GM15510 (cell line): ENCODE measurements around the gene CACNA2D3.

Experiments used
- POLR2A ChIP-seq: IDR thresholded peaks from 3 replicates; pipeline ENCODE4 v1.6.1; 2011; ENCODE audit warnings: borderline replicate concordance; ENCODE audit not compliant: insufficient read length; ENCODE audit errors: extremely low read depth

The CACNA2D3 gene

DNA sequence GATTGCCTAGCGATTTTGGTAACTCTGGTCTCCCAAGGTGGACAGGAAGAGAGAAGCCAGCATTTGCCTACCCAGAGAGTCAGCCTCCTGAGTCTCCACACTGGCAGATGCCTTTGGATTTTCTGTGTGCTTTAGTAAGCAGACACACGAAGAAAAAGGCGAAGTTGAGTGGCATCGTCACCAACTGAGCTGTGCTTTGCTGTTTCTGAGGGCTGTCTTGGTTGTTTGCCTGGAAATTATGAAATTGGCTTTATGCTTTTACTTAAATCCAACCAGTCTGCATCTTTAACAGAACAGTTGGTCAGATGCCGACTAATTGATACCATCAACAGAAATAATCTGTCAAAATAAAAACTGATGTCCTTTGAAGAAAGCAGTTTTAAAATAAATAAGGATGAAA, 56.0 kb downstream of the CACNA2D3 start:
- no peak for TF ChIP-seq POLR2A

DNA sequence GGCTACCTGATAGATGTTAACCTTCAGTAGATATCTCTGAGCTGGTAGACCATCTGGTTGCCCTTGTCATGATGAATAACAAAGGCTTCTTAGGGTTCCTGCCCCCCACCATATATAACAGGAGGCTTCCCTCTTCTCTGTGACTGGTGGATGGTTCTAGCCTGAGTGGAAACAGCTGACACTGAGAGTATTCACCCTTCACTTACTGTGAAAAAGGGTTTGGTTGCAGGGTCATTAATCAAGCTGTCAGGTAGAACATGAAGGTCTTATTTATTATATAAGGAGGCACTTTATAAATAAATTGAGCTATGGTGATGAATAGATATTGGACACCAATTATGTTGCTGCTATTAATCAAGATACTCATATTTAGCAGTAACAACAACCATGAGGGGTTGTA, 58.6 kb downstream of the CACNA2D3 start:
- TF ChIP-seq POLR2A, result no peak

DNA sequence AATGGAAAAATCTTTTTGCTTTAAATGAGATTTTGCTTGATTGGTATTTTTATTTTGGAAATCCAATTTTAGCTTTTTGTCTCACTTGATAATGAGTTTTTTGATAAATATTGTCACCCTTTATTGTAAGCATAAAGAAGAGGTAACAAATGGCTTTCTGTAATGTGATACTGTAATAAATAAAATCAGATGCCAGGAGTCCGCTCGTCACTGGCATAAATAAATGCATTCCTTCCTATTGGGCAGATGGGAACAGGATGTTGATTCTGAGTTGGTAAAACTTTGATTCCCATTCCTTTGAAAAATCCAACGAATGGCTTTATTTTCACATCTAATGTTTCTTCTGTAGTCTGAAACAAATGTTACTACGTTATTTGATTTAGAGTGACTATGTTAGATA, 59.9 kb downstream of the CACNA2D3 start:
- no peak for TF ChIP-seq POLR2A

DNA sequence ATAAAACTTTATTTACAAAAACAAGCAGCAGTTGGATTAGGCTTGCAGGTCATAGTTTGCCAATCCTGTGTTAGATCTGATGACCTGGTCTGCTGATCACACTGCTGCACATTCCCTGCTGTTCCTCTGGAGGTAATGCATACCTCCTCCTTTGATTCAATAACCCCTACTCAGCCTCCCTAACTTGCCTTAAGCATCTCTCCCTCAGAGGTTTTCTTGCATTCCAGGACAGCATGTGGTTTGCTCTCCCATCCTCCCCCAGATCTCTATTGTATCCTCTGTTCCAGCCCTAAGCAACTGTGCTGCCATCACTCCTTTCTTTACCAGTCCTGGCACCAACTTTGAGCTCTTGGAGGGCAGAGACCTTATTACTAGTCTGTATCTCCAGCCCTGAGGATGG, 63.4 kb downstream of the CACNA2D3 start:
- no peak for TF ChIP-seq POLR2A

DNA sequence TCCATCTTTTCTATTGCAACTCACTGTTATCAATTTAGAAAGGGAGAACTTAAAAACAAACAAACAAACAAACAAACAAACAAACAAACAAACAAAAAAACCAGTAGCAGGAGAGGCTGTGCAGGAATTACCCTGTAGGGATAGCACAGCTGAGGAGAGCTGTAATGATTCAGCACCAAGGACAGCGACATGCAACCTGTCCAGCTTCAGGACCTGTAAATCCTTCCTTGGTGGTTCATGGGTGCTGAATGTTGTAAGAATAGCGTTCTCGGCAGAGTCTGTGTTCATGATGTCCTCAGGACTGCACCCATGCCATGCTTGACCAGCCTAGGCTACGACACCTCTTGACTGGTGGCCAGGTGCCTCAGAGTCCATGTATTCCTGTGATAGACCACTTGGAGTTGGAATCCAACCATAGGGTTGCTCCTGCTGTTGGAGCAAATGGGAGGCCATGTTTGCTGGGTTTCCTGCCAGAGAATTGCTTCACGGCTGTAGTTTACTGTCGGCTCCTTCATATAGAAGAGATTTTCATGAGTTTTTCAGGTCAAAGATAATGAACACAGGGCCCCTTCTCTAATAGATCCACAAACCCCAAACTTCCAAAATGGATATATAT, 65.9 kb downstream of the CACNA2D3 start:
- no peak for TF ChIP-seq POLR2A

DNA sequence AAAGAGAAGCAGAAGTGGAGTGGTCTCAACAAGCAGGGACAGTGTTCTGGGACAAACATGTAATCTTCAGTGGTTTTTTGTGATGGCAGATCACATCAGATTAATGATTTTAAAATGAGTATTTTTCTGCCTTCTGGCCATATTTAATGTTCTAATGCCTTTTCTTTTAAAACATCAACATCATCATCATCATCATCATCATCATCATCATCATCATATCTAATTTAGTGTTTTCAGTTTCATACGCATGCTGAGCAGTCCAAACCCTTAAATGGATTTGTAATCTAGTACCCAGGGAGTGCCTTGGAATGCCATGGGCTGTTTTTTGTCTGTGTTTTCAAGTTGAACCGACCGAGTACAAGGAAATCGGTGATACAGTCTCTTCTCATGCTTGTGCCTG, 68.9 kb downstream of the CACNA2D3 start:
- TF ChIP-seq POLR2A, result no peak

DNA sequence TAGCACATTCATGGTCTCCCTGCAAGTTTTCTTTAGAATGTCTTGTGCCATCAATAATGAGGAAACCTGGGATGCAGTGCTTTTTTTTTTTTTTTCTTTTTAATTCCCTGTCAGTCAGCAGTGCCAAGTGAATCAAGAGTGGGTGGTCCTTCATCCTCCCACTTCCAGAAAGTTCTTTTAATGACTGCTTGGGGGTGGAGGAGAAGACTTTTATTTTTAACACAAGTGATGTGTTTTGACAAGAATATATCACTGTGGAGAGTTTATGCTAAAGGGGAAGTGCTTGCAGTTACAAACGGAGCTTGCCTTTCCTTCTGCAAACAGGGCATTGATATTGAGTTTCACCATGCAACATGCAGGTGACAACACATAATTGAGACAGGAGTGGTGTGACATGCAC, 69.7 kb downstream of the CACNA2D3 start:
- no peak for TF ChIP-seq POLR2A

DNA sequence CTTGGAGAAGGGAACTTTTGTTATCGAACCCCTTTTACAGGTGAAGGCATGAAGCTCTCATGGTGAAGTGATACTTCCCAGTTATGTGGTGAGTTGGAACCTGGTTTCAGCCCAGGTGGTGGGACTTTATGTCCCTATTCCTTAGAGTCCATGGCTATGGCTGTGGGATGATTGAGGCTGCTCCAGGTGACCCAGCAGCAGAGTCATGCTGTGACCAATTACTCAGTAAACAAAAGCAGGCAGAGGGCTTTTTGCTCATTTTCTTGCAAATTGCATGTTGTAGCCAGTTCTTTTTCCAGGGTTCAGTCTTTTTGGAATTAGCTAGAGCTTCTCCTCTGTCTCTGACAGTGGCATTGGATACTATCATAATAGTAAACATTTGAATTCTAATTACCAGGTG, 70.7 kb downstream of the CACNA2D3 start:
- no peak for TF ChIP-seq POLR2A

DNA sequence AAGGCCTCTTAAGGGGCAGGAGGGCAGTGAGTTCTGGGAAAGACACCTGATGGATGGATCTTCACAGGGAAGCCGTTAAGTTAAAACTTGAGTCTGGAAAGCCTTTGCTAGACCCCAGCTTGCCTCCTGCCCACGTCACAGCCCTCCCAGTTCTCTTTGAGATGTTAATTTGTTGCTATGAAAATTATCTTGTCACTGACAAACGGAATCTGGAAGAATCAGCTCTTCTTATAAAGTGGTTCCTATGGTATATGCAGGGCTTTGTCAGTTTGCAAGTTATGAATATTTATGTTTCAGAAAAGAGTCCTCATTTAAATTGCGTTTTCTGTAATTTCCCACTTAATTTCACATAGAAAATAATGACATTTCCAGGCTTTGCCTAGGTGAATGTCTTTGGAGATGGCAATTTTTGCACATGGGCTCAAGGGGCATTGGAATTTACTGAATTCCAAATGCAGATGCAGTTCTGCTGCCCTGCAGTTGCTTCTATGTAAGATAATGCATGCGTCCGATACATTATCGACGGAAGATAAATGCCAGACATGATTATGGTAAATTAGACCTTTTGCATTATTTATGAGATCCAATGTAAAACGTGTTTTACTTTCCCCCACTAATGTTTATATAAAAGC, 74.1 kb downstream of the CACNA2D3 start:
- no peak for TF ChIP-seq POLR2A

DNA sequence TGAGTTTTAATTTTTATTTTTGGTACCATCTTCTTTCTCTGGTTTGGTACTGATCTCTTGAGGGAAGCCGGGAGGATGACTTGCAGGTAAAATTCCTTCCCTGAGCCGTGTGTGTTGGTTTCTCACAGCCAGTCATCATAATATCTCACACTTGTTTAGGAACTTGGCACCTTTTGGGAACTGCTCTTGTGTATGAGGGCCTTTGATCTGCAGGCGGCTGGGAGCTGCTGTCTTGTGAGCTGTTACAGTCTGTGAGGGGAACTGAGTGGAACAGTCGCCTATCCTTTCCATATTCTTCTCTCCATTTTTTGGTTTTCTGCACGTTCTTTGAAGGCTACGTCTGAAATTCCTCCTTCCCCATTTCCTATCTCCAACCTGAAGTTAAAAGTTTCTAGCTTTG, 75.2 kb downstream of the CACNA2D3 start:
- TF ChIP-seq POLR2A, result no peak

DNA sequence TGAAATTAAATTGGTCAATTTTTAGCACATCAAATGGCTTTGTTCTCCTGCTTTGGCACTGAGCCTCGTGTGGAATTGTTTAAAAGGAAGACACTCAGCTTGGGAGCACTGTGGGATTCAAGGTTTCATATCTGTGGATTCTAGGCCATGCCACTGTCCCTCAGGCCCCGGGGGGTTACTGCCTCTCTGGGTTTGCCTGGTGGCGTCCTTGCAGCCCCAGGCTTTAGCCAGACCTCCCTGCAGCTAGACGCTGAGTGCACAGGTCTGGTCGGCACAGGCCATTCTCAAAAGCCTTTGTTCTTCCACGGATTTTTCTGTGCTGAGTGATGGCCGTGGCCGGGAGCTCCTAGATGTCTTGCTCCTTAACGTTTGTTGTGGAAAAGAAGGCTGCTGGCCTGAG, 76.2 kb downstream of the CACNA2D3 start:
- TF ChIP-seq POLR2A, result no peak

DNA sequence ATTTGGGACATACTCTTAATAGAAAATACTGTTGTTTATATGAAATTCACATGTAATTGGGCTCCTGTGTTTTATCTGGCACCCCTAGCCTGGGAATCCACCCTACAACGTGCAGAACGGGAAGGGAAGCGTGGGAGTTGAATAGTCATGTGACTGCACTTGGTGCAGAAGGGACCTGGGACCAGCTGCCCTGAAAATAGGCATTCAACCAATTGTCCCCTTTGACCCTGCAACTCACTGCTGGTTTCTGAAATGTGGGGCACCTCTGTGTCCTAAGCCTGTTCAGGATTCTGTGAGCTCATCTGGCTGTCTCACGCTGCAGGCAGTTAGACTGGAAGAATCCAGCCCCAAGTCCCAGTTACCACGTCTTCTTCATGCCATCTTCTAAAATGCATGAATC, 79.7 kb downstream of the CACNA2D3 start:
- no peak for TF ChIP-seq POLR2A

DNA sequence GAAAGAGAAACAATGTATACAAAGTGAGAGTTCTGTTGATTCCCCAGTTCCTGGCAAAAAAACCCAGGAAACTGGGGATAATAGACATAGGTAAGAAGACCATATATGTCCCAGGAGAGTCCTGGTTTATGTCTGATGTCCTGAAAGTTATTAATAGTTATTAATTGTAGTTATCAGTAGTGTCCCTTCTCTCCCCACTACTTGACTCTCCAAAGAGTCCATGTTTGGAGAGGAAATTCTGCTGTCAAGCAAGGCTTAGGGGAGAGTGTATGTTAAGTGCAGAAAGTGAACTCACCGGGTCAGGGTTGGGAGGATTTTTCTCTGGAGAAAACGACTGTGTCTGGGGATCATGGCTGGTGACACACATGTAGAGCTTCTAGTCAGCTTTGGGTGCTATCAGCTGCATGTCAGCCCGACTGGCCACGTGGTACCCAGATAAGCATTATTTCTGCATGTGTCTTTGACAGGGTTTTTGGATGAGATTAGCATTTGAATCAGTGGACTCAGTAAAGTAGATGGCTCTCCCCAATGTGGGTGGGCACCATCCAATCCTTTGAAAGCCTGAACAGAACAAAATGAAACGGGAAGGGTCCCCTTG, 80.4 kb downstream of the CACNA2D3 start:
- TF ChIP-seq POLR2A, result no peak

DNA sequence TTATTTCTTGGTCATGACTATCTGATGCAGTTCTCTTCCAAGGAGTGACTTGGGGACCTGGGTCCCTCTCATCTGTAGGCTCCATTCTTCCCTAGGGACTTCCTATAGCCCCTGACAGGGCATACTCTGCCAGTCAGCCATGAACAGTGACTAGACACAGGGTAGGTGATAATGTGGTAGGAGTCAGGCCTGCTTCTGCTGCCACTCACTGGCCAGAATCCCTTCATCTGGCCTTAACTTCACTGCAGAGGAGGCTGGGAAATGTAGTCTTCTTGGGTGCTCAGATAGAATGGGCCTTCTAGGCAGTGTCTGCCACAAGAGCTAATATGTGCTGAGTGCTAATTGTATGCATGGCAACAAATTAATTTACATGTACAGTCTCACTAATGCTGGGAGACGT, 84.5 kb downstream of the CACNA2D3 start:
- no peak for TF ChIP-seq POLR2A

DNA sequence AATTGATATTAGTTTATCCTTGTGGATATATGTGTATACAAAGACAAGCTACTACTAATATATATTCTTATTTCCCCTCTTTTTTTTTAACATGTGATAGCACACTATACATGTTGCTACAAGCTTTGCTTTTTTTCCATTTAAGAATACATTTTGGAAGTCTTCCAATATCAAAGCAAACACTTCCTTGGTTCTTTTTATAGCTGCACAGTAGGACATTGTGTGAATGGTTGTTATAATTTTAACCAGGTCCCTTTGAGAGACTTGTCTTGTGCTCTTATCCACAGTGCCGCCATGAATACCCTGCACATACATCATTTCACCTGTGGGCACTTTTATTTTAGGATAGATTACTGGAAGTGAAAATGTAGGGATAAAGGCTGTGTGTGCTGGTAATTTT, 88.7 kb downstream of the CACNA2D3 start:
- no peak for TF ChIP-seq POLR2A

DNA sequence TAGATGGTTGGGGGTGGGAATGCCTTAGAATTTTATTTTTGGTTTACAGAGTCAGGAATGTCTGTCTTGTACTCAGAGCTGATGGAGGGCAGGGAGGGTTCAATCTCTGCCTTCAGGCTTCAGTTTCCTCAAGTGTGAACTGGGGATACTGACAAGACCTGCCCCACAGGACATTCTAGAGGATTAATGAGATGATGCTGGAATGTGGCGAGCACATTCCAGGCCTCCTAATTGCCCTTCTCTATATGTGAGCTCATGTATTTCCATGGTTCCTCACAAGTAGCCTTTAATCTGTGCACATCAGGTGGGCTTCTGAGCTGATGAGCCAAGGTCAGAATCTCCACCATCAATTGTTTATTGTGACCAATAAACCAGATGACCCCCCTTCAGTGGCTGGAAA, 90.4 kb downstream of the CACNA2D3 start:
- no peak for TF ChIP-seq POLR2A
